Heart left ventricle (tissue), 16 donors: ENCODE results near the gene SALL2. TPM values are rescaled to one million over a fixed set of nuclear protein-coding genes. Genes with fewer than 3 reads are reported as not detected.
A peak's percentile ranks its signal among the peaks of the same experiment; 100 is the strongest.

Source experiments
- ATAC-seq, 4 donors: fragments of 200-7000 bp; cut with Tn5 transposase; one replicate each; pipeline ENCODE4 v1.9.1; 2020 to 2022; ENCODE audit warnings: moderate library complexity in 4 of 4, mild to moderate bottlenecking in 3 of 4, moderate number of reproducible peaks in 1 of 4
- DNase-seq, 5 donors: peaks; one replicate each; pipeline ENCODE4 v3.0.0-alpha.2; 2020
- H3K27ac ChIP-seq, 12 donors: fragments of 200-600 bp; sonication (generic) in 4 of 12; one replicate each; pipeline versions ENCODE4 v1.5.0 to v1.8.0; 2016 to 2022; ENCODE audit warnings: mild to moderate bottlenecking in 2 of 12
- H3K27me3 ChIP-seq, 9 donors: fragments of 200-600 bp; sonication (generic) in 2 of 9; one replicate each; pipeline versions ENCODE4 v1.5.1 to v1.8.0; 2016 to 2022; ENCODE audit warnings: mild to moderate bottlenecking in 3 of 9
- H3K36me3 ChIP-seq, 9 donors: fragments of 200-600 bp; sonication (generic) in 2 of 9; one replicate each; pipeline versions ENCODE4 v1.5.0 to v1.8.0; 2018 to 2022; ENCODE audit warnings: mild to moderate bottlenecking in 2 of 9
- H3K4me1 ChIP-seq, 12 donors: fragments of 200-600 bp; sonication (generic) in 4 of 12; one replicate each; pipeline versions ENCODE4 v1.5.0 to v1.8.0; 2016 to 2022; ENCODE audit warnings: mild to moderate bottlenecking in 3 of 12
- H3K4me3 ChIP-seq, 12 donors: fragments of 200-600 bp; sonication (generic) in 4 of 12; one replicate each; pipeline versions ENCODE4 v1.5.0 to v1.8.0; 2017 to 2022; ENCODE audit warnings: mild to moderate bottlenecking in 9 of 12, moderate library complexity in 4 of 12
- H3K9me3 ChIP-seq, 12 donors: fragments of 200-600 bp; sonication (generic) in 4 of 12; one replicate each; pipeline versions ENCODE4 v1.5.0 to v1.8.0; 2016 to 2022; ENCODE audit warnings: mild to moderate bottlenecking in 1 of 12
- POLR2A ChIP-seq, 2 donors: fragments of 450-650 bp; IDR thresholded peaks; one replicate each; pipeline ENCODE4 v1.6.1; 2017; ENCODE audit warnings: antibody characterized with exemption in 2 of 2, mild to moderate bottlenecking in 2 of 2, moderate library complexity in 2 of 2
- WGBS, 4 donors: extraction: QIAGEN DNeasy Blood & Tissue Kit in 2 of 4; methylation state at CpG; one replicate each; pipeline versions ENCODE4 v1.1.5 to v1.1.7; 2013 to 2018; 5-methylcytosine and 5-hydroxymethylcytosine counted together
- intact Hi-C, 10 donors: fragments of 100-400 bp; cut with DNase I; formaldehyde crosslinking; loops; one replicate each; pipeline versions ENCODE4 v1.11.1 to v1.14.2; 2022
- polyA plus RNA-seq, 2 donors: library from polyadenylated mRNA; stranded (reverse); fragments of 200-250 nt; gene quantifications; one replicate each; pipeline ENCODE4 v1.2.3, GENCODE V29; 2013
- total RNA-seq, 9 donors: library from RNA; depleted of rRNA in 2 of 9; stranded (reverse); fragments of >200 nt in 2 of 9; fragmentation: NEBNext Ultra II Directional in 3 of 9; extraction: Animal tissue kit (Norgen Biotek cat#: 25700) in 3 of 9; gene quantifications; one replicate each; pipeline versions ENCODE4 v1.1.0 to v1.2.4, GENCODE V29; 2016 to 2023
- TF ChIP-seq, protein P1 (sequence below), 12 donors: fragments of 200-600 bp; sonication (generic) in 4 of 12; IDR thresholded peaks; one replicate each; pipeline versions ENCODE4 v1.5.0 to v1.8.0; 2018 to 2022; ENCODE audit warnings: antibody characterized with exemption in 12 of 12, mild to moderate bottlenecking in 5 of 12
- donor health status: ischemic (EF 13 %, LVEDD 7.1; RV severe dilation, severe dysfunction).
- donor health status: healthy with polysubstance abuse.
- donor health status: DM: no; HTN: yes; CAD: no.
- donor health status: DM: no; HTN: no; CAD: no.
- donor health status: ischemic (EF 25% LVEDD 6.9; RV normal size, moderate dysfunction).
- donor health status: ischemic (EF 25% LVEDD 5.7; RV mildly dilated, moderate dysfunction).
- donor health status: healthy.
- donor health status: DM: yes; HTN: yes; CAD: no.
- donor health status: ischemic (EF 35%, LVEDD 5.7; RV mildly dilated, moderate dysfunction).
- donor health status: nonischemic (EF 11% LVEDD 7.7; RV severe dilation, severe dysfunction).
- donor health status: DM: yes; HTN: yes; CAD: no.
- donor health status: PGD.
- donor health status: ischemic (EF 29% LVEDD 5.4; RV normal size, mild dysfunction).
- donor health status: nonischemic (EF 23%, LVEDD 6.1; RV moderate dilation, normal function).

Gene SALL2
- total and polyA plus RNA-seq, 11 donors, result 1.4 to 9.4 (median 3.9) TPM

GRCh38 chr14:21486640-21487087 lies 39.5 kb downstream of the SALL2 start:
- DNase-seq, result no peak
- ATAC-seq, result no peak
- Histone ChIP-seq H3K27me3 (no peaks in the 10 kb centered on the region), H3K4me1 (peaks cover 0 to 6% (median 0%) of the 10 kb centered on the region in 12 donors), H3K27ac (no peak overlapping the region), H3K36me3 (peaks cover 0 to 71% (median 49%) of the 10 kb centered on the region in 9 donors), H3K9me3 (no peaks in the 10 kb centered on the region), H3K4me3 (no peak overlapping the region)
- TF ChIP-seq, protein P1, sequence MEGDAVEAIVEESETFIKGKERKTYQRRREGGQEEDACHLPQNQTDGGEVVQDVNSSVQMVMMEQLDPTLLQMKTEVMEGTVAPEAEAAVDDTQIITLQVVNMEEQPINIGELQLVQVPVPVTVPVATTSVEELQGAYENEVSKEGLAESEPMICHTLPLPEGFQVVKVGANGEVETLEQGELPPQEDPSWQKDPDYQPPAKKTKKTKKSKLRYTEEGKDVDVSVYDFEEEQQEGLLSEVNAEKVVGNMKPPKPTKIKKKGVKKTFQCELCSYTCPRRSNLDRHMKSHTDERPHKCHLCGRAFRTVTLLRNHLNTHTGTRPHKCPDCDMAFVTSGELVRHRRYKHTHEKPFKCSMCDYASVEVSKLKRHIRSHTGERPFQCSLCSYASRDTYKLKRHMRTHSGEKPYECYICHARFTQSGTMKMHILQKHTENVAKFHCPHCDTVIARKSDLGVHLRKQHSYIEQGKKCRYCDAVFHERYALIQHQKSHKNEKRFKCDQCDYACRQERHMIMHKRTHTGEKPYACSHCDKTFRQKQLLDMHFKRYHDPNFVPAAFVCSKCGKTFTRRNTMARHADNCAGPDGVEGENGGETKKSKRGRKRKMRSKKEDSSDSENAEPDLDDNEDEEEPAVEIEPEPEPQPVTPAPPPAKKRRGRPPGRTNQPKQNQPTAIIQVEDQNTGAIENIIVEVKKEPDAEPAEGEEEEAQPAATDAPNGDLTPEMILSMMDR (IDR thresholded peaks at IDR 0.05), result no peak
- no peak for TF ChIP-seq POLR2A (IDR thresholded peaks at IDR 0.05)
- intact Hi-C loops, result no loop called here
- 86 to 94% (median 89%) methylated on average over 1 of the region's 1 CpG for WGBS, 4 donors

DNA sequence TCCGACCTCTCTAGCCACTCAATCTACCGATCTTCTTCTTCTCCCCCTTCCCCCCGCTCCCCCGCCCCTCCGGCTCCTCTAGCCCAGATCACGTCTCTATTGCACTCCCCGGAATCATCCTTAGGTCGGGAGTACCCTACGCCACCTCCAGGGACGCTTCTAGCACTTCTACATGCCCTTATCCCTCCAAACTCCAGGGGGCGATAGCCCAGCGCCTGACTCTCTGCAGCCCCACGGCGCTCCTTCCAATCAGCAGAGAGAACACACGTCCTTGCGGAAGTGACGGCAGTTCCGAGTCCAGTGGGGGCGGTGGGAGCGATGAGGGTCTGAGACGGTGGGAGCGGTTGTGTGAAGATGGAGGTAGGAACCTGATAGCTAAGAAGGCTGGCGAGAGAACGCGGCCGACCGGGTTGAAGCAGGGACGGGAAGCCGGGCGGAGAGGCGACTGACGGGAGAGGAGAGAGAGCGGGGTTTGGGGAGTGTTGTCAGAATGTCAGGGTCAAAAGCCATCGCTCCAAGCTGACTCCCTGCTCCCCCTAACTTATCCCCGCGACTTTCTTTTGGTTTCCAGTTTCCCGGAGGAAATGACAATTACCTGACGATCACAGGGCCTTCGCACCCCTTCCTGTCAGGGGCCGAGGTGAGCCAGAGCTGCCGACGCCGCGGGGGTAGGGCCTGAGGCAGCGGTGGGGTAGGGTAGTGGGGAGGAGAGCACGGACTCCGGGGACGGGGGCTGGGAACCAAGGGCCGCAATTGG lies 49.0 kb downstream of the SALL2 start, which contains the start of the genes RAB2B and TOX4:
Gene RAB2B, minus strand, starts transcription at position 35 of the 757 bp plus-strand sequence. CDS start 87 bp downstream, outside the sequence.
Gene TOX4, plus strand, starts transcription at position 271 of the 757 bp plus-strand sequence. Its CDS starts 84 bp downstream, at position 355.
- Histone ChIP-seq H3K4me1 (peaks cover 7 to 36% (median 19%) of the 10 kb centered on the region in 12 donors), H3K36me3 (peaks cover 0 to 54% (median 44%) of the 10 kb centered on the region in 9 donors), H3K4me3 (peak within 1 kb of the TSS; percentile 59 to 98 (median 84)), H3K27me3 (no peaks in the 10 kb centered on the region), H3K9me3 (no peaks in the 10 kb centered on the region), H3K27ac (peak within 1 kb of the TSS; percentile 14 to 90 (median 84))
- TF ChIP-seq, protein P1 (IDR thresholded peaks at IDR 0.05), result peak; percentile 86 to 99 (median 94)
- peak in 1 of 2 donors; percentile 77 for TF ChIP-seq POLR2A (IDR thresholded peaks at IDR 0.05)
- peak; percentile 99 to 100 (median 100) for ATAC-seq
- 0 to 2% (median 1%) methylated on average over 49 of the region's 49 CpGs for WGBS, 4 donors
- DNase-seq, result peak; percentile 95 to 97 (median 97)
- intact Hi-C loops, result loop anchor here in 7 of 10 donors (1.0 to 5.0 kb wide), 8 partner anchors 20 to 95 kb away; partner anchors contain the start of genes CHD8 (in 5 of the 7), METTL3 (in 3 of the 7) and SUPT16H (in 1 of the 7)

DNA sequence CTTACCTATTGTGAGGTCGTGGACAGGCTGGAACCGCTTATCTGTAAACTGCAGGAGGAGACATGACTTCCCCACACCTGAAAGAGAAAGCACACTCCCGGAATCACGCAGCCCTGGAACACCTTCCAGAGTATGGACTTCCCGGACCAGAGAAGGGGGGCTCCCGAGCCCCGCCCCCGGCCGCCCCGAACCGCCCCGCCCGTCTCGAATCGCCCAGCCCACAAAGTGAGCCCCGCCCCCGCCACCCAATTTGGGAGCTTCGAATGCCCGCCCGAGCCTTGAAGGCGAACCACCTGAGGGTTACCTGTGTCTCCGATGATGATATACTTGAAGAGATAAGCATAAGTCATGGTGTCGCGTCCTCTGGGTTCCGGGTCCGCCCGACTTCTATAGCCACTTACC lies 49.6 kb downstream of the SALL2 start:
- 0 to 2% (median 1%) methylated on average over 11 to 27 of the region's 27 CpGs for WGBS, 4 donors
- Histone ChIP-seq H3K4me1 (peaks cover 7 to 31% (median 19%) of the 10 kb centered on the region in 12 donors), H3K4me3 (peak overlapping the region; percentile 4 to 98 (median 84)), H3K27ac (peak overlapping the region; percentile 11 to 90 (median 82)), H3K36me3 (peaks cover 0 to 54% (median 42%) of the 10 kb centered on the region in 9 donors), H3K9me3 (no peaks in the 10 kb centered on the region), H3K27me3 (no peaks in the 10 kb centered on the region)
- ATAC-seq (peak; percentile 72 to 88 (median 84)), DNase-seq (peak; percentile 85 to 90 (median 88))
- TF ChIP-seq, protein P1 (IDR thresholded peaks at IDR 0.05), result no peak
- TF ChIP-seq POLR2A (IDR thresholded peaks at IDR 0.05), result no peak
- intact Hi-C loops, result loop anchor here in 6 of 10 donors (1.0 to 5.0 kb wide), 7 partner anchors 20 to 94 kb away; partner anchors contain the start of genes CHD8 (in 4 of the 6), METTL3 (in 3 of the 6) and SUPT16H (in 1 of the 6)
